ENCODE results near the gene RUNDC3A.

The RUNDC3A gene

GRCh38 chr17:44297975-44298374 lies 10.4 kb upstream of the RUNDC3A start:
- no peak for TF ChIP-seq CTCF (IDR thresholded peaks at IDR 0.05; ENCODE audit: insufficient read depth, low read length, missing control alignments)
- H3K4me3 ChIP-seq (ENCODE audit: low read depth, low read length), result no peak overlapping the region
- DNase-seq (ENCODE audit: low read depth, low spot score), result no peak
- ChIA-PET POLR2A (no interaction called here), CTCF (no interaction called here)

- no peak for TF ChIP-seq CTCF (IDR thresholded peaks at IDR 0.05; ENCODE audit: insufficient read depth, low read length, missing control alignments)
- ChIA-PET POLR2A (no interaction called here), CTCF (interaction anchor here (1.1 kb wide), 1 partner anchor 27 kb away, joined by 3 read pairs; no protein-coding TSS in a partner anchor)
- H3K4me3 ChIP-seq (ENCODE audit: low read depth, low read length), result no peak overlapping the region
- DNase-seq (ENCODE audit: low read depth, low spot score), result no peak
Observed at GRCh38 chr17:44304651-44305050, 3.8 kb upstream of the RUNDC3A start.

GRCh38 chr17:44307387-44308186 lies 814 bp upstream of the RUNDC3A start:
- CTCF ChIA-PET, result interaction anchor here (0.6 kb wide), 1 partner anchor 76 kb away, joined by 3 read pairs; no protein-coding TSS in a partner anchor
- no peak overlapping the region; the same call in 1 of the 2 replicates for H3K4me3 ChIP-seq (ENCODE audit: low read depth, low read length)
- DNase-seq (ENCODE audit: low read depth, low spot score), result no peak

GRCh38 chr17:44308865-44309264 lies 464 bp downstream of the RUNDC3A start:
- no peak for DNase-seq (ENCODE audit: low read depth, low spot score)
- CTCF ChIA-PET, result no interaction called here

More at GRCh38 chr17:44307387-44308186, 814 bp upstream of the RUNDC3A start:
- POLR2A ChIA-PET, result interaction anchor here (0.5 to 0.6 kb wide), 2 partner anchors 11 to 27 kb away, joined by 3 read pairs; no protein-coding TSS in a partner anchor
- TF ChIP-seq CTCF (IDR thresholded peaks at IDR 0.05; ENCODE audit: insufficient read depth, low read length, missing control alignments), result no peak

GRCh38 chr17:44309472-44309871 lies 1.1 kb downstream of the RUNDC3A start:
- CTCF ChIA-PET, result no interaction called here
- POLR2A ChIA-PET, result no interaction called here
- DNase-seq (ENCODE audit: low read depth, low spot score), result no peak
- TF ChIP-seq CTCF (IDR thresholded peaks at IDR 0.05; ENCODE audit: insufficient read depth, low read length, missing control alignments), result no peak
- H3K4me3 ChIP-seq (ENCODE audit: low read depth, low read length), result no peak overlapping the region

More at GRCh38 chr17:44308865-44309264, 464 bp downstream of the RUNDC3A start:
- TF ChIP-seq CTCF (IDR thresholded peaks at IDR 0.05; ENCODE audit: insufficient read depth, low read length, missing control alignments), result no peak
- POLR2A ChIA-PET, result no interaction called here
- H3K4me3 ChIP-seq (ENCODE audit: low read depth, low read length), result no peak overlapping the region; the same call in 1 of the 2 replicates

GRCh38 chr17:44310188-44310587 lies 1.8 kb downstream of the RUNDC3A start:
- no peak overlapping the region for H3K4me3 ChIP-seq (ENCODE audit: low read depth, low read length)
- ChIA-PET CTCF (interaction anchor here (0.9 kb wide), 2 partner anchors 100 to 106 kb away, joined by 3 read pairs; no protein-coding TSS in a partner anchor), POLR2A (no interaction called here)
- TF ChIP-seq CTCF (IDR thresholded peaks at IDR 0.05; ENCODE audit: insufficient read depth, low read length, missing control alignments), result no peak
- DNase-seq (ENCODE audit: low read depth, low spot score), result no peak
